Activated naive CD4-positive, alpha-beta T cell treated with anti-CD3 and anti-CD28 coated beads, Interleukin-2, amount 50 U/mL, for 72 hours (primary cell): ENCODE results near the gene LRRTM4. TPM values are rescaled to one million over a fixed set of nuclear protein-coding genes. Genes with fewer than 3 reads are reported as not detected.
"Not testable (repeated sequence)": the region's sequence is repeated elsewhere in the genome, so short reads cannot be mapped to it uniquely, and the experiment has no call there.

ENCODE experiments used
- ATAC-seq, 2 donors: fragments of 150-1000 bp; cut with Tn5 transposase; 2 replicates each; pipeline ENCODE4 v1.10.0; 2021; ENCODE audit warnings: mild to moderate bottlenecking in 2 of 2, moderate library complexity in 2 of 2
- DNase-seq, 2 donors: peaks; one replicate each; pipeline ENCODE4 v3.0.0; 2021 to 2022; ENCODE audit warnings: low spot score in 2 of 2
- H3K27ac Mint-ChIP-seq, 2 donors: one replicate each; pipeline ENCODE4 v1.8.0; 2022; ENCODE audit warnings: mild to moderate bottlenecking in 2 of 2, mixed read lengths in 2 of 2
- H3K36me3 Mint-ChIP-seq, 2 donors: one replicate each; pipeline ENCODE4 v1.8.0; 2022; ENCODE audit warnings: mixed read lengths in 2 of 2
- H3K9me3 Mint-ChIP-seq, 2 donors: one replicate each; pipeline ENCODE4 v1.8.0; 2022; ENCODE audit warnings: mixed read lengths in 2 of 2
- total RNA-seq, 2 donors: library from RNA; stranded (reverse); gene quantifications; one replicate each; pipeline ENCODE4 v1.2.3, GENCODE V29; 2022

Gene LRRTM4
- total RNA-seq, 2 donors from 2014 or later, result not detected

DNA sequence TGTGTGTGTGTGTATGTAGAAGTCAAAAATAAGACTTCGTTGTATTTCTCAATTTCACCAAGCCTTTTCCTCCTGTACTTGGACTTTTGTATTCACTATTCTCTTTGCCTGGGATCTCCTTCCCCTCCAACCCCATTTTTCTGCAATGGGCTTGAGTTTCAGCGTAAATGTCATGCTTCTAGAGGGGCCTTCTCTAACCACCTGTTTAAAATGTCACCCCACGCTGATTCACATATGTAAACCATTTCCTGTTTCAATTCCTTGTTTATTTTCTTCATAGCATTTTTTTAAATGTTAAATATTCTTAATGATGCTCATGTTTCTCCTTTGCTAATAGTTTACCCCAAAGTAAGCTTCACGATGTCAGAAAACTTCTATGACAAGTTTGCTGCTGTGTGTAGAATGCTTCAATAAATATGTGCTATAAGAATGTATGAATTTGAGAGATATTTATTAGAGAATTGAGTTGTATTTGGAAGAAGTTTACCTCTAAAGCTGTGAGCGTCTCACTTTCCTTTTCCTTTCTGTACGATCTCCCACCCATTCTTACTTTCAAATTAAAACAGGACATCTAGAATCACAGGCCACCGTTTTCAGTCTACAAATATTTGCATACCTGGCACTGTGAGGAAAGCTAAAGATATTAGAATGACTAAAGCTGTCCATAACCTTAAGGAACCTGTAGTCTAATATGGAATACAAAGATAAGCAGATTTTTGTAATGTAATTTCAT, 762.4 kb downstream of the LRRTM4 start:
- Mint-ChIP-seq H3K36me3 (no peaks in the 10 kb centered on the region), H3K9me3 (peaks cover 13 to 19% of the 10 kb centered on the region in 2 donors), H3K27ac (no peak overlapping the region)
- ATAC-seq (no peak), DNase-seq (no peak)

DNA sequence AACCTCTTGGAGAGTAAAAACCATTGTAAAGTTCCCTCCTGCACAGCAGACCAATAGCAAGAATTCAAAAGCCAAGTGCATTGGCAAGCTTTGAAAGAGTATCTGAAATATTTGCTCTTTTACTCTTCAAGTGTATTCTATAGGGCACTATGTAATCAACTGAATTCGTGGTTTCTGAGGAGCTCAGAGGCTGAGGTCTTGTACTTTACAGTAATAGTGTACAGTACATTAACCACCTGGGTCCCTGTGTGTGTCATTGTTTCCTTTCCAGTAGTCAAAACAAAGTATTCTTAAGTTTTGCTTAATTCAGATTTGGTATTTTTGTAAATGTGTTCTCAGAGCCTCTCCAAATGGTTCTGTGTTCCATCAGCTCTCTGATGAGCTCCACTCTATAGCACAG, 769.7 kb downstream of the LRRTM4 start:
- H3K9me3 Mint-ChIP-seq, result peaks cover 4 to 9% of the 10 kb centered on the region in 2 donors
- no peak for DNase-seq
- no peaks in the 10 kb centered on the region for H3K36me3 Mint-ChIP-seq
- ATAC-seq, result no peak
- H3K27ac Mint-ChIP-seq, result no peak overlapping the region

DNA sequence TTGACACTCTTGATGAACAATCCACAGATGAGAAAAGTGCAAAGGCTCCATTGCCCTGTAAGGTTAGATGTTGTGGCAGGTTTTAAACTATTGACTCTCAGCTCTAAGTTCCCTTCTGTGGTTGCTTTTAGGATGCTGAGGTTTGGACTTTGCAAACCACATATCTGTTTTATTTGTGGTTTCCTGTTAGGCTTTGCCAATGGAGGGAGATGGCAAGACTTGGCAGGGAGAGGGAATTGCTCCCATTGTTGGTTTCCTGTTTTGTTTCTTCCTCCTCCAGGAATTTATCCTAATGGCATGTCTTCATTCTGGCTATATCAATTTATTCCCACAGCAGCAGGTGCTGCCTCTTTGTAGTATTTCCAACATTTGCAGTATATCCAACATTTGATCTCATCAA, 772.3 kb downstream of the LRRTM4 start:
- H3K9me3 Mint-ChIP-seq, result peaks cover 4 to 9% of the 10 kb centered on the region in 2 donors
- H3K36me3 Mint-ChIP-seq, result no peaks in the 10 kb centered on the region
- DNase-seq (no peak), ATAC-seq (no peak)
- H3K27ac Mint-ChIP-seq, result no peak overlapping the region

GRCh38 chr2:76748581-76749296, 773.4 kb downstream of the LRRTM4 start:
- Mint-ChIP-seq H3K36me3 (no peaks in the 10 kb centered on the region), H3K9me3 (peaks cover 4 to 9% of the 10 kb centered on the region in 2 donors), H3K27ac (no peak overlapping the region)
- no peak for DNase-seq
- ATAC-seq, result no peak

DNA sequence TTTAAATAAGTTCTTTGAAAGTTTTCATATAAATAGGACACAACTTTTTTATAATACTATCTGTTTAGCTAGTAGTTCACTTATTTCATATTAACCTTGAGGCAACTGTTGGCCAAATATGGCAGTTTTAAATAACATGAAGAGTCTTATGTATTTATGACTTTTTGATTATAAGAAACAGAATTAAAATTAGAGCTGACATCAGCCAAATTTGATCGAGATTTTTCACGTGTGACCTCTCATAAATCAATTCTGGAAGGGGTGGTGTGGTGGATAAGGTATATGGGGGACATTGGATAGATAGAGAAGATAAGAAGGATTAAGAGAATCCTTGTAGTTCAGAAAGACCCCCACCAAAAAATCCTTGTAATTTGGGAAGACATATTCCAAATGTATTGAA, 776.6 kb downstream of the LRRTM4 start:
- no peak for ATAC-seq
- H3K27ac Mint-ChIP-seq, result no peak overlapping the region

GRCh38 chr2:76737607-76738006, 784.6 kb downstream of the LRRTM4 start:
- no peaks in the 10 kb centered on the region for H3K36me3 Mint-ChIP-seq
- H3K9me3 Mint-ChIP-seq, result peaks cover 5 to 12% of the 10 kb centered on the region in 2 donors
- ATAC-seq (no peak), DNase-seq (no peak)
- H3K27ac Mint-ChIP-seq, result no peak overlapping the region

More for the DNA sequence above, 776.6 kb downstream of the LRRTM4 start:
- H3K9me3 Mint-ChIP-seq, result peaks cover 8 to 9% of the 10 kb centered on the region in 2 donors
- no peak for DNase-seq
- H3K36me3 Mint-ChIP-seq, result no peaks in the 10 kb centered on the region

DNA sequence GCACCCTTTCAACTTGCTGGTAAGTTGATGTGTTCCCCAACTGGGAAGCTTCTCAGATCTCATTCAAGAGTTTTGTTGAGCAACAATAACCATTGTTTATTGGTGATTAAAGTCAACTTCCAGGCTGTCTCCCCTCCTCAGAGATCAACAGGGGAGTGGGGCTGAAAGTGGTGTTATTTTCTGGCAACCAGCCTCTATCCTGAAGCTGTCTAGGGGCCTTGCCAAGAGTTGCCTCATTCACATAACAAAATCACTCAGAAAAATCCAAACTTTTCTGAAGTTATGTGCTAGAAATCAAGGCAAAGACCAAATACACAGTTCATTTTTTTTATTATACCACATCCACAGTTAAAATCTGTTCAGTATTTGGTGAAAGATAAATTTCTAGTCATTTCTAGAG, 788.4 kb downstream of the LRRTM4 start:
- no peak overlapping the region for H3K27ac Mint-ChIP-seq
- H3K9me3 Mint-ChIP-seq, result peaks cover 5 to 9% of the 10 kb centered on the region in 2 donors
- ATAC-seq (no peak), DNase-seq (no peak)
- no peaks in the 10 kb centered on the region for H3K36me3 Mint-ChIP-seq

GRCh38 chr2:76731157-76731556, 791.0 kb downstream of the LRRTM4 start:
- H3K36me3 Mint-ChIP-seq, result peaks cover 0 to 5% of the 10 kb centered on the region in 2 donors
- no peak for ATAC-seq

DNA sequence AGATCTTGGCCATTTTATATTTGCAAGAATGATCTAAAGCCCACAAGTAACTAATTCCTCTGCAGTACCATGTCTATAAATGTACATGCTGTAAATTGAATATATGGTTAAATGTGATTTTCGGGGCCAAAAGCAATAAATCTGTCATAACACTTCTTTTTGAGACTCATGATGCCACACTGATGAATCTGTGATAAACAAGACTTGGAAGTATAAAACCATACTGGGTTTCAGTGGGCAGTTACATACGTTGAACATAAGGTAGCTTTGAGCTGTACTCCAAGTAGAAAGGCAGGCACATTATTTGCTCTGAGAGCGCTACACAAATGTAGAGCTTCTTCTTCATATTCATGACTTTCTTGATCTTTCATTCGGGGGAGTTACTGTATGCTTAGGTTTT, 792.2 kb downstream of the LRRTM4 start:
- no peak for ATAC-seq
- Mint-ChIP-seq H3K36me3 (peaks cover 0 to 5% of the 10 kb centered on the region in 2 donors), H3K9me3 (peaks cover 10 to 16% of the 10 kb centered on the region in 2 donors), H3K27ac (no peak overlapping the region)
- no peak for DNase-seq

More at GRCh38 chr2:76731157-76731556, 791.0 kb downstream of the LRRTM4 start:
- no peak overlapping the region for H3K27ac Mint-ChIP-seq
- peaks cover 10 to 12% of the 10 kb centered on the region in 2 donors for H3K9me3 Mint-ChIP-seq
- no peak for DNase-seq

DNA sequence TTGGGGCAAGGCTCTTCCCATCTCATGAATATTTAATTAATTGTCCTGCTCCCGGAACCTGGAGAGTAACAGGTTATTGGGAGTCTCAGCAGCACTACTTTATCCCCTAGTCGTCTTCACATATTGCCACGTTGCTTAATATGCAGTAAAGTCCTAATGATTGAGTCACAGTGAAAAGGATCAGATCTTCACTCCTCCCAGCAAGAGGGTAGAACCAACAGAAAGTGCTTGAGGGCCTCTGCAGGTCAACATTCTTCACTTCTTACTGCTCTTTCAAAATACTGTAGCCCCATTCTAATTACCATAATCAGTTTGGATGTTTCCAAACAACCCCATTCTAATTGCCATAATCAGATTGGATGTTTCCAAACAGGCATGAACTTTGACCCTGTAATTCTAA, 801.0 kb downstream of the LRRTM4 start:
- ATAC-seq, result no peak
- no peak overlapping the region for H3K27ac Mint-ChIP-seq
- no peak for DNase-seq
- H3K9me3 Mint-ChIP-seq, result peaks cover 10 to 25% of the 10 kb centered on the region in 2 donors
- no peaks in the 10 kb centered on the region for H3K36me3 Mint-ChIP-seq

DNA sequence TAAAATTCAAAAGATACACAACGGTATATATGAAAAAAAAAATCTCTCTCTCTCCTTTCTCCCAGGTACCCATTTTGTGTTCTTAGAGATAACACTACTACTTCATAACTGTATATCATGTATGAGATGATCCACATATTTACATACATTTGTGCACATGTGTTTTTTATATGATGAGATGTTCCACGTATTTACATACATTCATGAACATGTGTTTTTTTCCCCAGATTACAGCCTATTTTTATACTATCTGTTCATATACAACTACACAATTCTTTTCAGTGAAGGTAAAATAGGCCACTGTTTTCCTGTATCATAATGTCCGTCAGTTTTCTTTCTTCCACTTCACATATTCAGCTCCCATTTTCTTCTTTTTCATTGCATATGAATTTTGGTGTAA, 808.9 kb downstream of the LRRTM4 start:
- H3K27ac Mint-ChIP-seq, result no peak overlapping the region
- H3K36me3 Mint-ChIP-seq, result no peaks in the 10 kb centered on the region
- peaks cover 16 to 17% of the 10 kb centered on the region in 2 donors for H3K9me3 Mint-ChIP-seq

DNA sequence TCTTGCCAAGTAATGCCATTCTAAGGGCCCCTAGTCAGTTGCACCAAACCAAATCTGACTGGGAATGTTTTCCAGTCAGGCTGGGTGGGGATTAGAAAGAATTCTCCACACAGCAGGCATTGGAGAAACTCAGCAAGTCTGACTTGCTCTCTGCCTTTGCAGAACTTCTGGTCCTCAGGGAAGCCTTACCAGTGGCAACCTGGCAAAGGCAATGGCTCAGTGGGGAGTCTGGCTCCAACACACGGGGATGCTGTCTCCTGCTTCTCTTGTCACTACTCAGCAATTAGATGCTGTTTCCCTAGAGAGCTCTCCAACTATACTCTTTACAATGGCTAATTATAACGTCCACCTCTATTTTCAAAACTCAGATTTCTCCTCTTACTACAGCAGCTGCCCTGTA, 810.7 kb downstream of the LRRTM4 start:
- no peak for ATAC-seq
- Mint-ChIP-seq H3K9me3 (peaks cover 20 to 24% of the 10 kb centered on the region in 2 donors), H3K27ac (no peak overlapping the region), H3K36me3 (peaks cover 0 to 5% of the 10 kb centered on the region in 2 donors)
- DNase-seq, result no peak

More for the DNA sequence above, 808.9 kb downstream of the LRRTM4 start:
- DNase-seq (no peak), ATAC-seq (no peak)

GRCh38 chr2:76700894-76701293, 821.3 kb downstream of the LRRTM4 start:
- no peak for ATAC-seq
- no peak for DNase-seq
- peaks cover 4 to 11% of the 10 kb centered on the region in 2 donors for H3K9me3 Mint-ChIP-seq
- H3K27ac Mint-ChIP-seq, result no peak overlapping the region
- H3K36me3 Mint-ChIP-seq, result peaks cover 0 to 5% of the 10 kb centered on the region in 2 donors

- not testable (repeated sequence) for DNase-seq, H3K36me3 Mint-ChIP-seq, ATAC-seq, H3K27ac Mint-ChIP-seq
- H3K9me3 Mint-ChIP-seq, result peaks cover 14% of the 10 kb centered on the region in 2 donors
Measured at GRCh38 chr2:76697998-76698713, 824.0 kb downstream of the LRRTM4 start.
